Hepatic stellate cell (primary cell): ENCODE results near the gene OR52K1.
"Not testable (repeated sequence)": the region's sequence is repeated elsewhere in the genome, so short reads cannot be mapped to it uniquely, and the experiment has no call there.

ENCODE experiments used
- DNase-seq: peaks from one replicate; pipeline ENCODE4 v3.0.0; 2011; ENCODE audit warnings: low spot score

The OR52K1 gene

GRCh38 chr11:4491878-4492606, 9.6 kb downstream of the OR52K1 start:
- DNase-seq, result no peak

- no peak for DNase-seq
These were observed 11.0 kb downstream of the OR52K1 start for GRCh38 chr11:4493480-4493818.

- DNase-seq, result no peak
These were observed 13.0 kb downstream of the OR52K1 start for GRCh38 chr11:4495487-4495886.

GRCh38 chr11:4495986-4496385, 13.5 kb downstream of the OR52K1 start:
- no peak for DNase-seq

- no peak for DNase-seq
These were observed 14.3 kb downstream of the OR52K1 start for GRCh38 chr11:4496557-4497248.

GRCh38 chr11:4508886-4509285, 26.4 kb downstream of the OR52K1 start:
- DNase-seq, result no peak

- DNase-seq, result no peak
These were observed 29.1 kb downstream of the OR52K1 start for GRCh38 chr11:4511282-4512245.

GRCh38 chr11:4514196-4514595, 31.8 kb downstream of the OR52K1 start:
- no peak for DNase-seq

GRCh38 chr11:4522339-4522738, 39.9 kb downstream of the OR52K1 start:
- DNase-seq, result no peak

GRCh38 chr11:4522752-4523151, 40.3 kb downstream of the OR52K1 start:
- DNase-seq, result no peak

- no peak for DNase-seq
These were observed 41.2 kb downstream of the OR52K1 start for GRCh38 chr11:4523666-4524065.

GRCh38 chr11:4527926-4528325, 45.5 kb downstream of the OR52K1 start:
- DNase-seq, result no peak

- not testable (repeated sequence) for DNase-seq
These were observed 49.2 kb downstream of the OR52K1 start for GRCh38 chr11:4531686-4532085.

GRCh38 chr11:4539603-4540219, 57.3 kb downstream of the OR52K1 start:
- peak; percentile 14 for DNase-seq

- no peak for DNase-seq
These were observed 58.6 kb downstream of the OR52K1 start for GRCh38 chr11:4541071-4541470.
